Stimulated activated CD4-positive, alpha-beta T cell treated with anti-CD3 and anti-CD28 coated beads, Interleukin-4, amount 100 ng/mL, for 48 hours (primary cell): Measurements from ENCODE around the gene P4HB.
A peak's percentile ranks its signal among the peaks of the same experiment; 100 is the strongest.

Experiments used
- DNase-seq, 2 donors: peaks; one replicate each; pipeline ENCODE4 v3.0.0-alpha.2; 2020; ENCODE audit warnings: low read depth in 2 of 2

Gene P4HB

GRCh38 chr17:81832608-81833159 lies 27.7 kb downstream of the P4HB start:
- peak; percentile 30 to 43 for DNase-seq

GRCh38 chr17:81831957-81832607 lies 28.3 kb downstream of the P4HB start:
- DNase-seq: peak; percentile 30 to 38

GRCh38 chr17:81831563-81831956 lies 28.8 kb downstream of the P4HB start:
- no peak for DNase-seq

- no peak for DNase-seq
Measured at GRCh38 chr17:81829858-81830257, 30.5 kb downstream of the P4HB start.

GRCh38 chr17:81828656-81829055 lies 31.7 kb downstream of the P4HB start:
- no peak for DNase-seq

GRCh38 chr17:81825841-81826466 lies 34.4 kb downstream of the P4HB start:
- no peak for DNase-seq

GRCh38 chr17:81824595-81824994 lies 35.7 kb downstream of the P4HB start:
- DNase-seq: no peak

GRCh38 chr17:81823820-81824550 lies 36.4 kb downstream of the P4HB start:
- no peak for DNase-seq

GRCh38 chr17:81822996-81823819 lies 37.1 kb downstream of the P4HB start:
- DNase-seq: no peak

GRCh38 chr17:81822312-81822637 lies 38.1 kb downstream of the P4HB start:
- DNase-seq: no peak

- peak in 1 of 2 donors; percentile 12 for DNase-seq
Measured at GRCh38 chr17:81821603-81822311, 38.6 kb downstream of the P4HB start.

- no peak for DNase-seq
Measured at GRCh38 chr17:81821147-81821546, 39.2 kb downstream of the P4HB start.

- DNase-seq: no peak
Measured at GRCh38 chr17:81819708-81820107, 40.6 kb downstream of the P4HB start.

- DNase-seq: no peak
Measured at GRCh38 chr17:81817758-81818147, 42.6 kb downstream of the P4HB start.

GRCh38 chr17:81815646-81815986 lies 44.7 kb downstream of the P4HB start:
- DNase-seq: no peak

- DNase-seq: no peak
Measured at GRCh38 chr17:81814748-81815645, 45.3 kb downstream of the P4HB start.

- no peak for DNase-seq
Measured at GRCh38 chr17:81813861-81814683, 46.3 kb downstream of the P4HB start.

- no peak for DNase-seq
Measured at GRCh38 chr17:81813371-81813684, 47.0 kb downstream of the P4HB start.

- no peak for DNase-seq
Measured at GRCh38 chr17:81812571-81813370, 47.6 kb downstream of the P4HB start.
